GM19463 (cell line): ENCODE measurements around the gene NDUFB2.
"Not testable (repeated sequence)": the region's sequence is repeated elsewhere in the genome, so short reads cannot be mapped to it uniquely, and the experiment has no call there.

Source experiments
- ATAC-seq: cut with Tn5 transposase; IDR thresholded peaks from one replicate; pipeline ENCODE4 v1.9.1; 2021; ENCODE audit warnings: mild to moderate bottlenecking, moderate library complexity; ENCODE audit not compliant: unreplicated experiment

Gene NDUFB2

DNA sequence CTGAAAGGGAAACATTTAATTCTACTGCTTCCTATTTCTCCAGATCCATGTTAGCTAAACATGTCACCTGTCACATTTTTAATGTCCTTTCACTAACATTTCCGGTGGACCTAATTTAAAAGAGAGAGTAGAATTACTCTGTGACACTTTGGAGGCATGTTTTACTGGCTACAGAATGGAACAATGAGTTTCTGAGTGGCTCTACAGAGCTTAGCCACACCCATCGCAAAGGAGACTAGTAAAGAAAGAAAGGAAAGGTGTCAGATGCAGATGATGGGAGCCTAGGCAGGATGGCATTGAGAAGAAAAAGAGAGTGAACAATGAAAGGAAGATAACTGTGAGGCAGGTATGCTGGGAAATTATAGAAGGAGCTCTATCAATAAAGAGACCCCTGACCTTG lies 35.9 kb downstream of the NDUFB2 start:
- ATAC-seq = no peak

DNA sequence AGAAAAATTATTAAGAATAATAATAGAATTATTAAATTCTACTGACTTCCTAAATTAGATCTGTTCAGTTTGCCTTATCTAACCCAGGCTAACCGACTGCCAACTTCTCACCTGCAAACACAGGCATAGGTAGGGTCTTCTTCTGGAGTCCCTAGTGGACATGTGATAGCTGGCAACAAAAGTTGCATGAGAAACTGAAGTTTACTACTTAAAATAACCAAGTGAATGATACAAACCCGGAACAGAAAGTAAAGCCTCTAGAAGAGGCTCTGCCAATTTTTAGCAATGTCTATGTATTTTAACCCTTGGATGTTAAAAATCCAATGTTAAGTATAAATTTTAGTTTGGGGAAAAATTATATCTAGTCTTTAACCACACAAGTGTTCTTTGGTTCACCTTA lies 37.6 kb downstream of the NDUFB2 start:
- no peak for ATAC-seq

- no peak for ATAC-seq
Measured at GRCh38 chr7:140734729-140735128, 38.2 kb downstream of the NDUFB2 start.

DNA sequence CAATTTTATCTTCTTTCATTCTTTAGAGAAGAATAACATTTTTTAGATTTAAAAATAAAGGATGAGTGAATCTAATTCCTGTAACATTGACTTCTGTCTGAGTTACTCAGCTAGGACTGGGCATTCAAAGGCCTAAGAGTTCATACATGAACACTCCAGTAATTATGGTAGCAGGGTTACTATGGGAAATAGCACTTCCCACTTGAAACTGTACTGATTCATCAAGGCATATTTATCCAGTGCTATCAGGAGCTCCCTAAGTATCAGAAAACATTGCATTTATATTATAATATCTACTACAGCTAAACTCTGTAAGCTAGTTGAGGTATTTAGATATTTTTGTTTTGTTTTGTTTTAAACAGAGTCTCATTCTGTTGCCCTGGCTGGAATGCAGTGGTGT lies 41.8 kb downstream of the NDUFB2 start:
- no peak for ATAC-seq

DNA sequence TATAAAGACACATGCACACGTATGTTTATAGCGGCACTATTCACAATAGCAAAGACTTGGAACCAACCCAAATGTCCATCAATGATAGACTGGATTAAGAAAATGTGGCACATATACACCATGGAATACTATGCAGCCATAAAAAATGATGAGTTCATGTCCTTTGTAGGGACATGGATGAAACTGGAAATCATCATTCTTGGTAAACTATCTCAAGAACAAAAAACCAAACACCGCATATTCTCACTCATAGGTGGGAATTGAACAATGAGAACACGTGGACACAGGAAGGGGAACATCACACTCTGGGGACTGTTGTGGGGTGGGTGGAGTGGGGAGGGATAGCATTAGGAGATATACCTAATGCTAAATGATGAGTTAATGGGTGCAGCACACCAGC lies 46.7 kb downstream of the NDUFB2 start:
- ATAC-seq = not testable (repeated sequence)

- ATAC-seq = no peak
Measured at GRCh38 chr7:140744005-140744404, 47.5 kb downstream of the NDUFB2 start.

- ATAC-seq = no peak
Measured at GRCh38 chr7:140745266-140746058, 49.0 kb downstream of the NDUFB2 start.

DNA sequence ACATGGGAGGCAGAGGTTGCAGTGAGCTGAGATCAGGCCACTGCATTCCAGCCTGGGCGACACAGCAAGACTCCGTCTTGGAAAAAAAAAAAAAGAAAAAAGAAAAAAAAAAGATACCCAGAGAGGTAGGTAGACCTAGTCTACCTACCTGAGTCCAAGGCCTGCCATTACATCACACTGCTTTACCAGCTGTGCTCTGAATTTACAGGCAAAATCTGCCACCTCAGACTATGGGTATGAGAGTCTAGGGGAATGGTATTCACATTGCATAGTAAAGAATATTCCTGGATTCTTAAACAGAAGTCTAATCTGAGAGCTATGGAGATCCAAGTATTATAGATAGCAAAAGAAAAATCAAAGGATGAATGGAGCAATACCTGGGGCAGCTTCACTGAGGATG lies 50.2 kb downstream of the NDUFB2 start:
- ATAC-seq = no peak

DNA sequence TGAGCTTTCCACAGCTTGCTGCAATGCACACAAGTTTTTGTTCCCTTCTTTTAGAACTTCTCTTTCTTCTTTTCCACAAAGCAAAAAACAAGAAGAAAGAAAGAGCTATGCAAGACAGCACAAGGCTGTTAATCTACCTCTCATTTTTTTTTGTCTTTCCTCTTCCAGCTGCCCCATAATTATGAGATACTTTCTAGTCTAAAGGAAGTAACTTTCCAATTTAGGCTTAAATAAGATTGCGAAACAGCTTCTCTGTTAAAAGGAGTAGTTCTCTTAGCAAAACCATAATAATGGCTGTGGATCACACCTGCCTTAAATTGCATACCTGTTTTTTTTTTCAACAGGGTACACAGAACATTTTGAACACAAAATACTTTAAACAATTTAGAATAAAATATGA lies 56.0 kb downstream of the NDUFB2 start:
- ATAC-seq = no peak

GRCh38 chr7:140754506-140754905 lies 58.0 kb downstream of the NDUFB2 start:
- no peak for ATAC-seq
